SK-N-SH (cell line): Measurements from ENCODE around the gene PROM2. TPM values are rescaled to one million over a fixed set of nuclear protein-coding genes. Genes with fewer than 3 reads are reported as not detected.

ENCODE experiments used
- CTCF ChIA-PET: fragments of 300-600, 350-600 bp; formaldehyde crosslinking; extraction: SDS; loops from one replicate; lab custom pipeline; 2021; lab: Yijun Ruan, JAX
- POLR2A ChIA-PET: fragments of 350-600 bp; sonication (Branson Sonifier 250); formaldehyde crosslinking; extraction: SDS; loops from one replicate; lab custom pipeline; 2020; ENCODE audit warnings: antibody characterized with exemption, inconsistent platforms; lab: Yijun Ruan, JAX
- DNase-seq: peaks from one replicate; pipeline ENCODE4 v3.0.0; 2012
- H2AFZ ChIP-seq: fragments of 200-600 bp; sonication (generic); 2 replicates; pipeline ENCODE4 v1.8.1; 2016; ENCODE audit warnings: antibody characterized with exemption, mild to moderate bottlenecking, low read depth
- H3F3A ChIP-seq: fragments of 200-600 bp; sonication (generic); replicated peaks from 2 replicates; pipeline ENCODE3; 2016; ENCODE audit warnings: antibody characterized with exemption, mild to moderate bottlenecking; ENCODE audit not compliant: insufficient read depth
- H3K27ac ChIP-seq, 2 experiments: fragments of 200-500 bp in 1 of 2; fragments of 200-600 bp in 1 of 2; sonication (Bioruptor generic) in 1 of 2; sonication (generic), shearing (Covaris generic) in 1 of 2; 2 replicates each; pipeline versions ENCODE4 v1.5.1 to v1.6.1; 2014 to 2016; ENCODE audit warnings: low read depth in 2 of 2, inconsistent platforms in 1 of 2, low read length in 1 of 2, mild to moderate bottlenecking in 1 of 2, mixed read lengths in 1 of 2
- H3K27me3 ChIP-seq: fragments of 200-600 bp; sonication (generic), shearing (Covaris generic); 2 replicates; pipeline ENCODE4 v1.6.1; 2016; ENCODE audit warnings: mixed run types; ENCODE audit not compliant: insufficient read depth
- H3K36me3 ChIP-seq, 2 experiments: fragments of 200-500 bp in 1 of 2; fragments of 200-600 bp in 1 of 2; sonication (Bioruptor generic) in 1 of 2; sonication (generic) in 1 of 2; replicated peaks in 1 of 2; 2 replicates each; pipeline versions ENCODE3 to v1.5.1; 2014 to 2016; ENCODE audit warnings: low read length in 1 of 2, mild to moderate bottlenecking in 1 of 2; ENCODE audit not compliant: insufficient read depth in 2 of 2, control insufficient read depth in 1 of 2
- H3K4me1 ChIP-seq, 2 experiments: fragments of 200-500 bp in 1 of 2; fragments of 200-600 bp in 1 of 2; sonication (Bioruptor generic) in 1 of 2; sonication (generic), shearing (Covaris generic) in 1 of 2; 2 replicates each; pipeline versions ENCODE4 v1.5.1 to v1.6.1; 2014 to 2016; ENCODE audit warnings: low read depth in 1 of 2, low read length in 1 of 2, mixed run types in 1 of 2; ENCODE audit not compliant: insufficient read depth in 2 of 2, control insufficient read depth in 1 of 2
- H3K4me2 ChIP-seq: fragments of 200-600 bp; sonication (generic), shearing (Covaris generic); 2 replicates; pipeline ENCODE4 v1.6.1; 2017; ENCODE audit warnings: mixed run types
- H3K4me3 ChIP-seq, 2 experiments: fragments of 200-500 bp in 1 of 2; fragments of 200-600 bp in 1 of 2; sonication (Bioruptor generic) in 1 of 2; sonication (generic), shearing (Covaris generic) in 1 of 2; 2 replicates each; pipeline versions ENCODE4 v1.5.1 to v1.8.1; 2014 to 2016; ENCODE audit warnings: low read depth in 2 of 2, inconsistent platforms in 1 of 2, low read length in 1 of 2, mild to moderate bottlenecking in 1 of 2, mixed read lengths in 1 of 2, moderate library complexity in 1 of 2
- H3K79me2 ChIP-seq: fragments of 200-600 bp; sonication (generic); 2 replicates; pipeline ENCODE4 v1.8.1; 2017; ENCODE audit warnings: mild to moderate bottlenecking; ENCODE audit not compliant: insufficient read depth
- H3K9ac ChIP-seq: fragments of 200-600 bp; sonication (generic); 2 replicates; pipeline ENCODE4 v1.6.1; 2017; ENCODE audit warnings: mixed run types
- H3K9me2 ChIP-seq: fragments of 200-600 bp; sonication (generic); 2 replicates; pipeline ENCODE4 v1.6.1; 2017; ENCODE audit warnings: mixed run types
- H3K9me3 ChIP-seq: fragments of 200-600 bp; sonication (generic); 2 replicates; pipeline ENCODE4 v1.6.1; 2017; ENCODE audit warnings: mixed run types, mild to moderate bottlenecking, moderate library complexity
- H4K20me1 ChIP-seq: fragments of 200-600 bp; sonication (generic); 2 replicates; pipeline ENCODE4 v1.6.1; 2017; ENCODE audit warnings: mild to moderate bottlenecking, mixed run types; ENCODE audit not compliant: insufficient read depth
- CHD2 ChIP-seq: fragments of 150-350 bp; IDR thresholded peaks from 2 replicates; pipeline ENCODE4 v1.6.1; 2018; ENCODE audit warnings: low read length; ENCODE audit not compliant: partially characterized antibody
- EP300 ChIP-seq, 2 experiments: IDR thresholded peaks; 2 replicates each; pipeline versions ENCODE4 v1.4.0 to v1.6.1; 2012; ENCODE audit warnings: borderline replicate concordance in 1 of 2, low read depth in 1 of 2, low read length in 1 of 2
- EZH2phosphoT487 ChIP-seq: fragments of 200-600 bp; sonication (generic); IDR thresholded peaks from 2 replicates; pipeline ENCODE4 v1.6.1; 2017; ENCODE audit warnings: low read depth, mixed run types, mild to moderate bottlenecking, antibody characterized with exemption, moderate library complexity, borderline replicate concordance
- FOSL2 ChIP-seq: IDR thresholded peaks from 2 replicates; pipeline ENCODE4 v1.4.0; 2012; ENCODE audit warnings: low read depth, mild to moderate bottlenecking, moderate library complexity, borderline replicate concordance
- FOXM1 ChIP-seq: IDR thresholded peaks from 2 replicates; pipeline ENCODE4 v1.4.0; 2012; ENCODE audit warnings: low read depth, mild to moderate bottlenecking
- GABPA ChIP-seq: IDR thresholded peaks from 2 replicates; pipeline ENCODE4 v1.4.0; 2012; ENCODE audit warnings: low read depth, mild to moderate bottlenecking
- GATA2 ChIP-seq: sonication (generic); formaldehyde crosslinking; IDR thresholded peaks from 2 replicates; pipeline ENCODE4 v1.5.0; 2020; ENCODE audit warnings: mild to moderate bottlenecking, missing genetic modification reagents
- MEF2A ChIP-seq: IDR thresholded peaks from 2 replicates; pipeline ENCODE4 v1.4.0; 2012; ENCODE audit warnings: low read depth, borderline replicate concordance
- MXI1 ChIP-seq: IDR thresholded peaks from 2 replicates; pipeline ENCODE4 v1.6.1; 2012; ENCODE audit warnings: mild to moderate bottlenecking, low read depth, low read length, improper control_type of control experiment
- NFIC ChIP-seq: IDR thresholded peaks from 2 replicates; pipeline ENCODE4 v1.4.0; 2012; ENCODE audit warnings: borderline replicate concordance
- RCOR1 ChIP-seq: fragments of 150-350 bp; IDR thresholded peaks from 2 replicates; pipeline ENCODE4 v1.6.1; 2017; ENCODE audit warnings: antibody characterized with exemption, low read length
- SIN3A ChIP-seq: IDR thresholded peaks from 2 replicates; pipeline ENCODE4 v1.6.1; 2012; ENCODE audit warnings: low read depth, mild to moderate bottlenecking, low read length, moderate library complexity, borderline replicate concordance
- SMC3 ChIP-seq: IDR thresholded peaks from 2 replicates; pipeline ENCODE4 v1.6.1; 2012; ENCODE audit warnings: low read depth, low read length, improper control_type of control experiment
- TAF1 ChIP-seq: IDR thresholded peaks from 2 replicates; pipeline ENCODE4 v1.6.1; 2012; ENCODE audit warnings: low read depth, mild to moderate bottlenecking, low read length, moderate library complexity, borderline replicate concordance
- TCF12 ChIP-seq: IDR thresholded peaks from 2 replicates; pipeline ENCODE4 v1.4.0; 2012
- TEAD4 ChIP-seq: IDR thresholded peaks from 2 replicates; pipeline ENCODE4 v1.4.0; 2012; ENCODE audit warnings: mild to moderate bottlenecking, borderline replicate concordance; ENCODE audit not compliant: insufficient read depth
- WGBS: methylation state at CpG from one replicate; pipeline ENCODE4 v1.1.6; 2017; ENCODE audit warnings: low lambda C conversion rate; 5-methylcytosine and 5-hydroxymethylcytosine counted together
- polyA plus RNA-seq, 3 experiments: library from polyadenylated mRNA; depleted of rRNA; stranded (reverse); fragments of >200 nt; gene quantifications; 2 replicates each; pipeline ENCODE4 v1.2.3, GENCODE V29; 2012
- TF ChIP-seq, protein P1 (sequence below): fragments of 200-600 bp; sonication (generic); IDR thresholded peaks from 2 replicates; pipeline ENCODE4 v1.6.1; 2017; ENCODE audit warnings: antibody characterized with exemption, mild to moderate bottlenecking, moderate library complexity
- TF ChIP-seq, protein P2 (sequence below): fragments of 150-350 bp; IDR thresholded peaks from 2 replicates; pipeline ENCODE4 v1.6.1; 2017; ENCODE audit warnings: antibody characterized with exemption, low read length, low read depth, borderline replicate concordance
- TF ChIP-seq, protein P3 (sequence below): IDR thresholded peaks from 2 replicates; pipeline ENCODE4 v1.4.0; 2012; ENCODE audit warnings: low read depth, borderline replicate concordance
- TF ChIP-seq, protein P4 (sequence below): IDR thresholded peaks from 2 replicates; pipeline ENCODE4; 2012

Gene PROM2
- polyA plus RNA-seq, 1 of the 3 experiments (the other 2 are of a cell fraction) = 0.38 TPM

- Histone ChIP-seq H2AFZ (no peak overlapping the region), H3K9me3 (no peaks in the 10 kb centered on the region), H3K79me2 (no peaks in the 10 kb centered on the region), H4K20me1 (no peaks in the 10 kb centered on the region), H3K9ac (no peak overlapping the region), H3K9me2 (no peaks in the 10 kb centered on the region), H3K4me1 (no peaks in the 10 kb centered on the region), H3K4me3 (no peak overlapping the region), H3K27ac (no peak overlapping the region), H3K36me3 (no peaks in the 10 kb centered on the region), H3K4me2 (no peak overlapping the region), H3F3A (no peaks in the 10 kb centered on the region), H3K27me3 (no peaks in the 10 kb centered on the region)
- ChIA-PET CTCF (interaction anchor here (1.5 to 1.9 kb wide), 2 partner anchors 24 to 90 kb away, joined by 4 to 8 read pairs; no protein-coding TSS in a partner anchor), POLR2A (no interaction called here)
- DNase-seq = no peak
- TF ChIP-seq RCOR1 = no peak
- TF ChIP-seq, protein P1, sequence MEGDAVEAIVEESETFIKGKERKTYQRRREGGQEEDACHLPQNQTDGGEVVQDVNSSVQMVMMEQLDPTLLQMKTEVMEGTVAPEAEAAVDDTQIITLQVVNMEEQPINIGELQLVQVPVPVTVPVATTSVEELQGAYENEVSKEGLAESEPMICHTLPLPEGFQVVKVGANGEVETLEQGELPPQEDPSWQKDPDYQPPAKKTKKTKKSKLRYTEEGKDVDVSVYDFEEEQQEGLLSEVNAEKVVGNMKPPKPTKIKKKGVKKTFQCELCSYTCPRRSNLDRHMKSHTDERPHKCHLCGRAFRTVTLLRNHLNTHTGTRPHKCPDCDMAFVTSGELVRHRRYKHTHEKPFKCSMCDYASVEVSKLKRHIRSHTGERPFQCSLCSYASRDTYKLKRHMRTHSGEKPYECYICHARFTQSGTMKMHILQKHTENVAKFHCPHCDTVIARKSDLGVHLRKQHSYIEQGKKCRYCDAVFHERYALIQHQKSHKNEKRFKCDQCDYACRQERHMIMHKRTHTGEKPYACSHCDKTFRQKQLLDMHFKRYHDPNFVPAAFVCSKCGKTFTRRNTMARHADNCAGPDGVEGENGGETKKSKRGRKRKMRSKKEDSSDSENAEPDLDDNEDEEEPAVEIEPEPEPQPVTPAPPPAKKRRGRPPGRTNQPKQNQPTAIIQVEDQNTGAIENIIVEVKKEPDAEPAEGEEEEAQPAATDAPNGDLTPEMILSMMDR = no peak
- TF ChIP-seq EZH2phosphoT487 = no peak
- TF ChIP-seq SIN3A = no peak
- TF ChIP-seq TCF12 = no peak
- no peak for TF ChIP-seq TAF1
- TF ChIP-seq EP300 (IDR thresholded peaks at IDR 0.05; ENCODE audit: borderline replicate concordance in 1 of 2, low read depth in 1 of 2, low read length in 1 of 2) = no peak
- TF ChIP-seq CHD2 = no peak
- TF ChIP-seq MEF2A = no peak
- TF ChIP-seq SMC3 = no peak
- TF ChIP-seq, protein P2, sequence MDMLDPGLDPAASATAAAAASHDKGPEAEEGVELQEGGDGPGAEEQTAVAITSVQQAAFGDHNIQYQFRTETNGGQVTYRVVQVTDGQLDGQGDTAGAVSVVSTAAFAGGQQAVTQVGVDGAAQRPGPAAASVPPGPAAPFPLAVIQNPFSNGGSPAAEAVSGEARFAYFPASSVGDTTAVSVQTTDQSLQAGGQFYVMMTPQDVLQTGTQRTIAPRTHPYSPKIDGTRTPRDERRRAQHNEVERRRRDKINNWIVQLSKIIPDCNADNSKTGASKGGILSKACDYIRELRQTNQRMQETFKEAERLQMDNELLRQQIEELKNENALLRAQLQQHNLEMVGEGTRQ = no peak
- no peak for TF ChIP-seq FOSL2
- TF ChIP-seq, protein P3, sequence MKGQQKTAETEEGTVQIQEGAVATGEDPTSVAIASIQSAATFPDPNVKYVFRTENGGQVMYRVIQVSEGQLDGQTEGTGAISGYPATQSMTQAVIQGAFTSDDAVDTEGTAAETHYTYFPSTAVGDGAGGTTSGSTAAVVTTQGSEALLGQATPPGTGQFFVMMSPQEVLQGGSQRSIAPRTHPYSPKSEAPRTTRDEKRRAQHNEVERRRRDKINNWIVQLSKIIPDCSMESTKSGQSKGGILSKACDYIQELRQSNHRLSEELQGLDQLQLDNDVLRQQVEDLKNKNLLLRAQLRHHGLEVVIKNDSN = no peak
- no peak for TF ChIP-seq MXI1
- TF ChIP-seq GABPA = no peak
- no peak for TF ChIP-seq FOXM1
- no peak for TF ChIP-seq GATA2 (CRISPR knock-in tag)
- TF ChIP-seq NFIC = no peak
- TF ChIP-seq TEAD4 = no peak
- TF ChIP-seq, protein P4, sequence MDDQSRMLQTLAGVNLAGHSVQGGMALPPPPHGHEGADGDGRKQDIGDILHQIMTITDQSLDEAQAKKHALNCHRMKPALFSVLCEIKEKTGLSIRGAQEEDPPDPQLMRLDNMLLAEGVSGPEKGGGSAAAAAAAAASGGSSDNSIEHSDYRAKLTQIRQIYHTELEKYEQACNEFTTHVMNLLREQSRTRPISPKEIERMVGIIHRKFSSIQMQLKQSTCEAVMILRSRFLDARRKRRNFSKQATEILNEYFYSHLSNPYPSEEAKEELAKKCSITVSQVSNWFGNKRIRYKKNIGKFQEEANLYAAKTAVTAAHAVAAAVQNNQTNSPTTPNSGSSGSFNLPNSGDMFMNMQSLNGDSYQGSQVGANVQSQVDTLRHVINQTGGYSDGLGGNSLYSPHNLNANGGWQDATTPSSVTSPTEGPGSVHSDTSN = no peak
- TF ChIP-seq, all 33 proteins: peak for 0
- 61% methylated on average over 18 of the region's 18 CpGs for WGBS
These were observed 46.9 kb downstream of the PROM2 start for GRCh38 chr2:95320986-95321767.
